Measurements from ENCODE around the gene TET3. TPM values are rescaled to one million over a fixed set of nuclear protein-coding genes. Genes with fewer than 3 reads are reported as not detected.

Gene TET3
- total RNA-seq, 1 experiment from 2014 or later, result 6.1 TPM

DNA sequence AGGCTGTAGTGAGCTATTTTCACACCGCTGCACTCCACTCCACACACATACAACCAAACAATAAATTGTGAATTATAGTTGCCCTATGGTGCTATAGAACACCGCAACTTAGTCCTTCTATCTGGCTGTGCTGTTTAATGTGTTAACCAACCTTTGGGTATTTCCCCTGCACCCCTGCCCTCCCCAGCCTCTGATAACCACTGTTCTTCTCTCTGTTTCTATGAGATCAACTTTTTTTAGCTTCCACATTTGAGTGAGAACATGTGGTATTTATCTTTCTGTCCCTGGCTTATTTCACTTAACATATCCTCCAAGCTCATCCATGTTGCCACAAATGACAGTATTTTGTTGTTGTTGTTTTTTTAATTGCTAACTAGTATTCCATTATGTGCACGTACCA is 32.5 kb downstream of the TET3 start:
- ChIA-PET POLR2A (ENCODE audit: unreplicated experiment) (no interaction called here), CTCF (no interaction called here)
- no peaks in the 10 kb centered on the region for H3K27me3 ChIP-seq (ENCODE audit: low read length)
- DNase-seq (no peak), ATAC-seq (no peak)
- TF ChIP-seq, protein P1, sequence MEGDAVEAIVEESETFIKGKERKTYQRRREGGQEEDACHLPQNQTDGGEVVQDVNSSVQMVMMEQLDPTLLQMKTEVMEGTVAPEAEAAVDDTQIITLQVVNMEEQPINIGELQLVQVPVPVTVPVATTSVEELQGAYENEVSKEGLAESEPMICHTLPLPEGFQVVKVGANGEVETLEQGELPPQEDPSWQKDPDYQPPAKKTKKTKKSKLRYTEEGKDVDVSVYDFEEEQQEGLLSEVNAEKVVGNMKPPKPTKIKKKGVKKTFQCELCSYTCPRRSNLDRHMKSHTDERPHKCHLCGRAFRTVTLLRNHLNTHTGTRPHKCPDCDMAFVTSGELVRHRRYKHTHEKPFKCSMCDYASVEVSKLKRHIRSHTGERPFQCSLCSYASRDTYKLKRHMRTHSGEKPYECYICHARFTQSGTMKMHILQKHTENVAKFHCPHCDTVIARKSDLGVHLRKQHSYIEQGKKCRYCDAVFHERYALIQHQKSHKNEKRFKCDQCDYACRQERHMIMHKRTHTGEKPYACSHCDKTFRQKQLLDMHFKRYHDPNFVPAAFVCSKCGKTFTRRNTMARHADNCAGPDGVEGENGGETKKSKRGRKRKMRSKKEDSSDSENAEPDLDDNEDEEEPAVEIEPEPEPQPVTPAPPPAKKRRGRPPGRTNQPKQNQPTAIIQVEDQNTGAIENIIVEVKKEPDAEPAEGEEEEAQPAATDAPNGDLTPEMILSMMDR (conservative IDR thresholded peaks at IDR 0.05; ENCODE audit: low read depth, low read length), result no peak
- TF ChIP-seq EZH2phosphoT487 (IDR thresholded peaks at IDR 0.05; ENCODE audit: borderline replicate concordance, low read length) (no peak), EZH2 (IDR thresholded peaks at IDR 0.05; ENCODE audit: low read length, unreplicated experiment) (no peak)
- H3K4me2 ChIP-seq (ENCODE audit: low read length), result no peak overlapping the region
- no peaks in the 10 kb centered on the region for H3F3A ChIP-seq (ENCODE audit: low read length, unreplicated experiment)
- intact Hi-C loops (cut with micrococcal nuclease), result no loop called here
- no TSS peak for BruUV-seq (replicated peaks)
- no peaks in the 10 kb centered on the region for H3K9me3 ChIP-seq (ENCODE audit: low read length)
- H3K4me3 ChIP-seq (ENCODE audit: low read length), result no peak overlapping the region
- no peaks in the 10 kb centered on the region for H3K9me2 ChIP-seq (replicated peaks; ENCODE audit: low read length)
- H3K27ac ChIP-seq (ENCODE audit: low read length), result no peak overlapping the region
- no peak overlapping the region for H3K9ac ChIP-seq (ENCODE audit: low read length)
- H3K36me3 ChIP-seq (ENCODE audit: low read depth, low read length), result no peaks in the 10 kb centered on the region; the same call in 1 of the 2 replicates
- no peak overlapping the region for H2AFZ ChIP-seq (ENCODE audit: low read length)
- H3K4me1 ChIP-seq (ENCODE audit: insufficient read depth, low read length), result no peaks in the 10 kb centered on the region
- H3K79me2 ChIP-seq (ENCODE audit: low read length), result peaks cover 63% of the 10 kb centered on the region
- peaks cover 5% of the 10 kb centered on the region for H4K20me1 ChIP-seq (ENCODE audit: low read length)

- Histone ChIP-seq H3K4me3 (ENCODE audit: low read length) (no peak overlapping the region), H3K9ac (ENCODE audit: low read length) (no peak overlapping the region), H3K9me3 (ENCODE audit: low read length) (no peaks in the 10 kb centered on the region), H3K9me2 (replicated peaks; ENCODE audit: low read length) (no peaks in the 10 kb centered on the region), H3K36me3 (ENCODE audit: low read depth, low read length) (no peaks in the 10 kb centered on the region; the same call in 1 of the 2 replicates), H3K79me2 (ENCODE audit: low read length) (peaks cover 66% of the 10 kb centered on the region), H3K27me3 (ENCODE audit: low read length) (no peaks in the 10 kb centered on the region), H3K4me2 (ENCODE audit: low read length) (no peak overlapping the region), H2AFZ (ENCODE audit: low read length) (no peak overlapping the region), H4K20me1 (ENCODE audit: low read length) (peaks cover 5% of the 10 kb centered on the region), H3K27ac (ENCODE audit: low read length) (no peak overlapping the region), H3F3A (ENCODE audit: low read length, unreplicated experiment) (no peaks in the 10 kb centered on the region), H3K4me1 (ENCODE audit: insufficient read depth, low read length) (no peaks in the 10 kb centered on the region)
- CTCF ChIA-PET, result no interaction called here
- no peak for TF ChIP-seq EZH2 (IDR thresholded peaks at IDR 0.05; ENCODE audit: low read length, unreplicated experiment)
- TF ChIP-seq, protein P1 (conservative IDR thresholded peaks at IDR 0.05; ENCODE audit: low read depth, low read length), result no peak
- TF ChIP-seq EZH2phosphoT487 (IDR thresholded peaks at IDR 0.05; ENCODE audit: borderline replicate concordance, low read length), result no peak
- no peak for DNase-seq
- BruUV-seq (replicated peaks), result no TSS peak
- ATAC-seq, result no peak
- POLR2A ChIA-PET (ENCODE audit: unreplicated experiment), result no interaction called here
- intact Hi-C loops (cut with micrococcal nuclease), result no loop called here
These were observed 34.8 kb downstream of the TET3 start for GRCh38 chr2:74019516-74019915.

- ChIA-PET CTCF (interaction anchor here (0.5 kb wide), 1 partner anchor 250 kb away, joined by 3 read pairs; no protein-coding TSS in a partner anchor), POLR2A (ENCODE audit: unreplicated experiment) (no interaction called here)
- H3K27ac ChIP-seq (ENCODE audit: low read length), result no peak overlapping the region
- no peaks in the 10 kb centered on the region for H3F3A ChIP-seq (ENCODE audit: low read length, unreplicated experiment)
- peaks cover 57% of the 10 kb centered on the region for H3K79me2 ChIP-seq (ENCODE audit: low read length)
- H3K9ac ChIP-seq (ENCODE audit: low read length), result no peak overlapping the region
- TF ChIP-seq, protein P1 (conservative IDR thresholded peaks at IDR 0.05; ENCODE audit: low read depth, low read length), result no peak
- no peak for TF ChIP-seq EZH2 (IDR thresholded peaks at IDR 0.05; ENCODE audit: low read length, unreplicated experiment)
- TF ChIP-seq EZH2phosphoT487 (IDR thresholded peaks at IDR 0.05; ENCODE audit: borderline replicate concordance, low read length), result no peak
- peaks cover 5% of the 10 kb centered on the region for H4K20me1 ChIP-seq (ENCODE audit: low read length)
- H3K9me2 ChIP-seq (replicated peaks; ENCODE audit: low read length), result no peaks in the 10 kb centered on the region
- intact Hi-C loops (cut with micrococcal nuclease), result no loop called here
- H3K4me3 ChIP-seq (ENCODE audit: low read length), result no peak overlapping the region
- no peak for ATAC-seq
- H3K4me1 ChIP-seq (ENCODE audit: insufficient read depth, low read length), result no peaks in the 10 kb centered on the region
- no peak overlapping the region for H3K4me2 ChIP-seq (ENCODE audit: low read length)
- BruUV-seq (replicated peaks), result no TSS peak
- H3K9me3 ChIP-seq (ENCODE audit: low read length), result no peaks in the 10 kb centered on the region
- H3K27me3 ChIP-seq (ENCODE audit: low read length), result no peaks in the 10 kb centered on the region
- H2AFZ ChIP-seq (ENCODE audit: low read length), result no peak overlapping the region
- no peak for DNase-seq
- H3K36me3 ChIP-seq (ENCODE audit: low read depth, low read length), result no peaks in the 10 kb centered on the region; the same call in 1 of the 2 replicates
These were observed 36.1 kb downstream of the TET3 start for GRCh38 chr2:74020702-74021406.
